Activated T-cell treated with anti-CD3 and anti-CD28 coated beads, Interleukin-2, amount 50 U/mL, for 72 hours (primary cell): ENCODE measurements around the gene APOC4. TPM values are rescaled to one million over a fixed set of nuclear protein-coding genes. Genes with fewer than 3 reads are reported as not detected.
"Not testable (repeated sequence)": the region's sequence is repeated elsewhere in the genome, so short reads cannot be mapped to it uniquely, and the experiment has no call there.

Source experiments
- ATAC-seq, 2 donors: fragments of 150-1000 bp; cut with Tn5 transposase; replicated peaks in 1 of 2; 2 replicates each; pipeline ENCODE4 v1.10.0; 2021; ENCODE audit warnings: moderate library complexity in 2 of 2, mild to moderate bottlenecking in 1 of 2
- DNase-seq, 2 donors: peaks; one replicate each; pipeline ENCODE4 v3.0.0; 2021 to 2022; ENCODE audit warnings: mixed read lengths in 1 of 2
- H3K27ac Mint-ChIP-seq: one replicate; pipeline ENCODE4 v1.8.0; 2022; ENCODE audit warnings: mild to moderate bottlenecking, moderate library complexity, mixed read lengths
- H3K27me3 Mint-ChIP-seq: one replicate; pipeline ENCODE4 v1.8.0; 2022; ENCODE audit warnings: low read depth, mixed read lengths
- H3K36me3 Mint-ChIP-seq, 2 donors: one replicate each; pipeline ENCODE4 v1.8.0; 2022; ENCODE audit warnings: mixed read lengths in 2 of 2, mild to moderate bottlenecking in 1 of 2; ENCODE audit not compliant: insufficient read depth in 2 of 2
- H3K4me1 Mint-ChIP-seq: one replicate; pipeline ENCODE4 v1.8.0; 2022; ENCODE audit warnings: low read depth, mixed read lengths
- H3K4me3 Mint-ChIP-seq, 2 donors: one replicate each; pipeline ENCODE4 v1.8.0; 2022; ENCODE audit warnings: mild to moderate bottlenecking in 2 of 2, mixed read lengths in 2 of 2, moderate library complexity in 2 of 2
- H3K9me3 Mint-ChIP-seq, 2 donors: one replicate each; pipeline ENCODE4 v1.8.0; 2022; ENCODE audit warnings: mixed read lengths in 2 of 2
- total RNA-seq, 2 donors: library from RNA; stranded (reverse); gene quantifications; one replicate each; pipeline ENCODE4 v1.2.3, GENCODE V29; 2022

The APOC4 gene
- total RNA-seq, 2 donors from 2014 or later, result not detected

DNA sequence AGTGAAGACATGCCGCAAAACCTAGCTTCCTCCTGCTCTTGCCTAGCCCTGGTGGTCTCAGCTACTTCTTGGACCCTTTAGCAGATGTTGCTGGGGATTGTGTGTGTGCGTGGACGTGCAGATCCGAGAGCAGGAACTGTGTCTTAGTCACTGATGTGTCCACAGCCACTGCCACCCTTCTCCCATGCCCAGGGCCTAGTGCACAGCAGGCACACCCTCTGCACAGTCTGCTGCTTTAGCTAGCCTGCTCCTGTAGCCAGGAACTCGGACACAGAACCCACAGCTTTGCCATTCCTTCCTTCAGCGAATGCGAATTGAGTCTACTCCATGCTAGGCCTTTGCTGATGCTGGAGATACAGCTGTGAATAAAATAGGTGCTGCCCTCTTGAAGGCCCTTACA lies 15.5 kb downstream of the APOC4 start:
- ATAC-seq (no peak), DNase-seq (no peak)
- Mint-ChIP-seq H3K4me1 (peaks cover 58% of the 10 kb centered on the region), H3K27me3 (no peaks in the 10 kb centered on the region), H3K4me3 (peak overlapping the region; percentile 88 to 96), H3K27ac (peak overlapping the region; percentile 92), H3K36me3 (peaks cover 0 to 3% of the 10 kb centered on the region in 2 donors), H3K9me3 (no peaks in the 10 kb centered on the region)

DNA sequence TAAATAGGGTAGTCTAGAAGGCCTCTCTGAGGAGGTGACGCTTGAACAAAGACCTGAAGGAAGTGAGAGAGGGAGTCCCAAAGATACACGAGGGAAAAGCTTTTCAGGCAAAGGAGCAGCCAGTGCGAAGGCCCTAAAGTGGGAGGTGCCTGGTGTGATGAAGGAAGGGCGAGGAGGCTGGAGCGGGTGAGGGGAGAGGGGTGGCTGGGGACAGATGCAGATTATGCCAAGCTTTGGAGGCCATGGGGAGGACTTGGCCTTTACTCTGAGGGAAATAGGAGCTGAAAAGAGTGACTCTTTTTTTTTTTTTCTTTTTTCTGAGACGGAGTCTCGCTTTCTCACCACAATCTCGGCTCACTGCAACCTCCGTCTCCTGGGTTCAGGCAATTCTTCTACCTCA lies 16.1 kb downstream of the APOC4 start:
- Mint-ChIP-seq H3K4me1 (peaks cover 58% of the 10 kb centered on the region), H3K36me3 (peaks cover 0 to 4% of the 10 kb centered on the region in 2 donors), H3K27ac (no peak overlapping the region), H3K4me3 (no peak overlapping the region), H3K27me3 (no peaks in the 10 kb centered on the region), H3K9me3 (no peaks in the 10 kb centered on the region)
- no peak for ATAC-seq
- DNase-seq, result no peak

DNA sequence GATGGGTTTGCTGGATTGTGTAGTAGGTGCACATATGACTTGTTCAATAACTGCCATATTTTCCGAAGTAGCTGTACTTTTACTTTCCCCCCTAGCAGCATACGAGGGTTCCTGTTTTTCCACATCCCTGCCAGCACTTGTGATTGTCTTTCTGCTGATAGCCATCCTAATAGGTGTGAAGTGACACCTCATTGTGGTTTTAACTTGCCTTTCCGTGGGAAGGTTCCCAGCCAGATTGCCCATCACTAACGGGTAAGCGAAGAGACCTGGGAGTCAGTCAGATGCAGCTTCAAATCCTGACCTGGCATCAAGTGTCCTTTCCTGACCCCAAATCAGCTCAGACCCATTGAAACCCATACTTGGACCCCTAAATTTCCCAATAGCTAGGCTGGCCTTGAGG lies 17.7 kb downstream of the APOC4 start:
- Mint-ChIP-seq H3K27ac (peak overlapping the region; percentile 55), H3K4me1 (peaks cover 45% of the 10 kb centered on the region), H3K9me3 (no peaks in the 10 kb centered on the region), H3K4me3 (no peak overlapping the region), H3K36me3 (peaks cover 0 to 7% of the 10 kb centered on the region in 2 donors), H3K27me3 (no peaks in the 10 kb centered on the region)
- DNase-seq (no peak), ATAC-seq (no peak)

DNA sequence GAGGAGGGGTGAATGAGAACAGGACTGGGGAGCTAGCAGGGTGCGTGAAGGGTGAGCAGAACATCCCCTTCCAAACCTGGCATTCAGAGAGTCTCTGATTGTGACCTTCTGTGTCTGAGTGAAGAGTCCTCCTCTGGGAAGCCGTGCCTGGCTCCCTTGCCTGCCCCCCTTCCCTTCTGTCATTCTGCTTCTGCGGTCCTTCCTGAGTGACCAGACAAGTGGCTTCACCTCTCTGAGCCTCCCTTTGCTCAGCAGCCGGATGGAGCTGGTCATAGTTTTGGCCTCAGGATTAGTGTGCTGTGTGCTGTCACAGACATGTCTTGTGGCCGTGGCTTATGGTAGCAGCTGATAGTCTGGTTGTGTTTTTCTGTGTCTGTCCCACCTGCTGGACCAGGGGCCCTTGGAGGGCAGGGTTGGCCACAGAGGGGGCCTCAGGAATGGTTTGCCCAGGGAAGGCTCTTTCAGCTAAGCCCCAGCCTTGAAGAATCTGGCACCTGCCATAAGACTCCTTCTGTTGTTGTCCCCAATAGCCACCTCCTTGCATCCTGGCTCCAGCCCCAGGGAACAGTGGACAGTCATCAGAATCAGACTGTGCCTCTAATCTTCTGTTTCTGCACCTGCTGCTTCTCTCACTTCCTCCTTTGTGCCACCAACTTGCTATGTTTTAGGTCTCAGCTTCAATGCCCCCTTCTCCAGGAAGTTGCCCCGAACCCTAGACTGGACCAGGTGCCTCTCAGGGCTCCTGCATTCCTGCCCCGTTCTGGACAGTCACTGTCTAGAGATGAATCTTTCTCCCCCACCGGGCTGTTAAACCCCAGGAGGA lies 19.1 kb downstream of the APOC4 start:
- Mint-ChIP-seq H3K4me1 (peaks cover 40% of the 10 kb centered on the region), H3K36me3 (peaks cover 0 to 12% of the 10 kb centered on the region in 2 donors), H3K27ac (peak overlapping the region; percentile 31)

DNA sequence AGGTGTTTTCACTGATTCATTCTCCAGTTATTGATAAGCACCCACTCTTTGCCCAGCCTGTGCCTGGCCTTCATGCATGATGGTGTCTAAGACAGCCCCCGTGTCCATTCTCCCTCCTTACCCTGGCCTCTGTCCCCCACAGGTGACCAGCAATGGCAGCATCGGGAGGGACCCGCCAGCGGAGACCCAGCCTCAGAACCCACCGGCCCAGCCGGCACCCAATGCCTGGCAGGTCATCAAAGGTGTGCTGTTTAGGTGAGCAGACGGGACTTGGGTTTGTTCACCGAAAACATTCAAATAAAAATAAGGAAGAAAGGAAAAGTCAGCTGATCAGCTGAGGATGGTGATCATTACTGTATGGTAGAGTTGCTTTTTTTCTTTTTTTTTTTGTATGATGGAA lies 19.8 kb downstream of the APOC4 start:
- no peak for ATAC-seq
- Mint-ChIP-seq H3K4me1 (peaks cover 33% of the 10 kb centered on the region), H3K4me3 (no peak overlapping the region), H3K27ac (no peak overlapping the region), H3K36me3 (peaks cover 0 to 12% of the 10 kb centered on the region in 2 donors), H3K9me3 (no peaks in the 10 kb centered on the region), H3K27me3 (no peaks in the 10 kb centered on the region)
- no peak for DNase-seq

More for the DNA sequence above, 19.1 kb downstream of the APOC4 start:
- Mint-ChIP-seq H3K4me3 (no peak overlapping the region), H3K9me3 (no peaks in the 10 kb centered on the region), H3K27me3 (no peaks in the 10 kb centered on the region)
- DNase-seq, result no peak
- no peak for ATAC-seq

DNA sequence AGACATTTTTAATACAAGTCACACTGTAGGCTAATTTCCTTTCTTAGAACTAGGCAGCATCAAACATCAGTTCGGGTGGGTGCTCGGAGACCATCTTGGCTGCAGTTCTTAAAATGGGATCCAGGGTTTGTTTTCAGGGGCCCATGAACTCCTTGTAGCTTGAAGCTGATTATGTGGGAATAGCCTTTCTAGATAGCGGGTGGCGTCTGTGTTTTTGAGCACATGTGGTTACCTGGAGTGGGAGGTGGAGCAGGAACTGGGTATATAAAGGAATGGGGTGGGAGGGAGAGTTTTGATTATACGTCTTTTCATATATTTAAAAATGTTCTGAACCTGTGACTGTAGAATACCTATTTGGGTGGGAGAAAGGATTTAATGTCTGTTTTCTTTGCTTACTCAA lies 26.1 kb downstream of the APOC4 start:
- ATAC-seq (no peak), DNase-seq (no peak)
- Mint-ChIP-seq H3K27ac (peak overlapping the region; percentile 79), H3K4me1 (no peaks in the 10 kb centered on the region), H3K36me3 (peaks cover 0 to 8% of the 10 kb centered on the region in 2 donors), H3K27me3 (no peaks in the 10 kb centered on the region), H3K9me3 (no peaks in the 10 kb centered on the region), H3K4me3 (no peak overlapping the region)

DNA sequence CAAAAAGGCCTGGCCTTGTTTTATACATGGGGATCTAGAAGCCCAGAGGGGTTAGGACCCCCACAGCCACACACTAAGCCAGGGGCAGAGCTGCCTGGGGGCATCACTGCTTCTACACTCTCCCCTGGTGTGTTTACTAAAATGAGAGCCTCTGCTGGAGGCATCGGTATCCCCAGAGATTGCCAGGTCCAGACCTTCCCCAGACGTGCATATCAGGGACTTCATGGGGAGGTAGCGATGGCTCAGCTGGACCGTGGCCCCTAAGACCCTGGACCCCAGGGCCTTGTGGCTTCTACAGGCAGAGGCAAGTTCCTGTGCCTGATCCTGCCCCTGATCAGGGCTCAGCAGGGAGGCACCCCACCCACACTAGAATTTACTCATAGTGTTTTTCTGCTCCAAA lies 26.6 kb downstream of the APOC4 start:
- no peak overlapping the region for H3K4me3 Mint-ChIP-seq
- DNase-seq (no peak), ATAC-seq (no peak)
- H3K9me3 Mint-ChIP-seq, result no peaks in the 10 kb centered on the region
- no peaks in the 10 kb centered on the region for H3K4me1 Mint-ChIP-seq
- H3K36me3 Mint-ChIP-seq, result peaks cover 0 to 8% of the 10 kb centered on the region in 2 donors
- no peak overlapping the region for H3K27ac Mint-ChIP-seq
- no peaks in the 10 kb centered on the region for H3K27me3 Mint-ChIP-seq

DNA sequence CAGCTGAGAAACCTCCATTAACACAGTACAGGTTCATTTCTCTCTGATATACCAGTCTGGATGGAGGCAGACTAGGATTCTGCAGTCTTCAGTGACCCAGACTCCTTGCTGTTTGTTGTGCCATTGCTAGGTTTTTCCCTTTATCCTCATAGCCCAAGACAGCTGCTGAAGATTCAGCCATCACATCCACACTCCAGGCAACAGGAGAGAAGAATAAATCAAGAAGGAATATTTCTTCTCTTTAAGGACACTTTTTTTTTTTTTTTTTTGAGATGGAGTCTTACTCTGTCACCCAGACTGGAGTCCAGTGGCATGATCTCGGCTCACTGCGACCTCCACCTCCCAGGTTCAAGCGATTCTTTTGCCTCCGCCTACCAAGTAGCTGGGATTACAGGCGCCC lies 27.4 kb downstream of the APOC4 start:
- DNase-seq, result no peak
- Mint-ChIP-seq H3K27ac (no peak overlapping the region), H3K9me3 (no peaks in the 10 kb centered on the region), H3K4me3 (no peak overlapping the region), H3K4me1 (no peaks in the 10 kb centered on the region), H3K27me3 (no peaks in the 10 kb centered on the region), H3K36me3 (peaks cover 0 to 11% of the 10 kb centered on the region in 2 donors)
- ATAC-seq, result no peak

DNA sequence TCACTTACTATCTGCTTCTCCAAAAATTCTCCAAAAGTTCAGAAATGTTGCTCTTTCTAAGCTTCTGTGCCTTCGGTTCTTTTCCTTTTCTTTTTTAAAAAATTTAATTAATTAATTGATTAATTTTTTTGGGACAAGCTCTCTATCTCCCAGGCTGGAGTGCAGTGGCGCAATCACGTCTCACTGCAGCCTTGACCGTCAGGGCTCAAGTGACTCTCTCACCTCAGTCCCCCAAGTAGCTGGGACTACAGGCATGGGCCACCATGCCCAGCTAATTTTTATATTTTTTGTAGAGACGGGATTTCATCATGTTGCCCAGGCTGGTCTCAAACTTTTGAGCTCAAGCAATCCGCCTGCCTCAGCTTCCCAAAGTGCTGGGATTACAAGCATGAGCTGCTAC lies 29.4 kb downstream of the APOC4 start:
- not testable (repeated sequence) for H3K36me3 Mint-ChIP-seq, H3K9me3 Mint-ChIP-seq, DNase-seq, H3K4me3 Mint-ChIP-seq, H3K27ac Mint-ChIP-seq, H3K4me1 Mint-ChIP-seq, H3K27me3 Mint-ChIP-seq, ATAC-seq

DNA sequence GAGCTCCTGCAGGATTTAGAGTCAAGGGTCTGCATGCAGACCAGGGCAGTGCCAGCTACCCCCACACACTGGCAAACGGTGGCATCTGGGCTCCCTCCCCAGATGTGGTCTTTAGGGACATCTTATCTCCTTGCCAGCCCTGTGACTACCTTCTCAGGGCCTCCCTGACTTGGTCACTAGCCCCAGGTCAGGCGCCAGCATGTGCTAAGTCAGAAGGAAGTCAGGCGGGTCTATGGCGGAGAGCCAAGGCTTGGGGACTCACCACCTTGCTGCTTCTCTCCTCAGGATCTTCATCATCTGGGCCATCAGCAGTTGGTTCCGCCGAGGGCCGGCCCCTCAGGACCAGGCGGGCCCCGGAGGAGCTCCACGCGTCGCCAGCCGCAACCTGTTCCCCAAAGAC lies 30.8 kb downstream of the APOC4 start:
- no peaks in the 10 kb centered on the region for H3K27me3 Mint-ChIP-seq
- H3K36me3 Mint-ChIP-seq, result peaks cover 5 to 12% of the 10 kb centered on the region in 2 donors
- no peak overlapping the region for H3K27ac Mint-ChIP-seq
- no peak overlapping the region for H3K4me3 Mint-ChIP-seq
- DNase-seq (no peak), ATAC-seq (no peak)
- no peaks in the 10 kb centered on the region for H3K9me3 Mint-ChIP-seq
- no peaks in the 10 kb centered on the region for H3K4me1 Mint-ChIP-seq

DNA sequence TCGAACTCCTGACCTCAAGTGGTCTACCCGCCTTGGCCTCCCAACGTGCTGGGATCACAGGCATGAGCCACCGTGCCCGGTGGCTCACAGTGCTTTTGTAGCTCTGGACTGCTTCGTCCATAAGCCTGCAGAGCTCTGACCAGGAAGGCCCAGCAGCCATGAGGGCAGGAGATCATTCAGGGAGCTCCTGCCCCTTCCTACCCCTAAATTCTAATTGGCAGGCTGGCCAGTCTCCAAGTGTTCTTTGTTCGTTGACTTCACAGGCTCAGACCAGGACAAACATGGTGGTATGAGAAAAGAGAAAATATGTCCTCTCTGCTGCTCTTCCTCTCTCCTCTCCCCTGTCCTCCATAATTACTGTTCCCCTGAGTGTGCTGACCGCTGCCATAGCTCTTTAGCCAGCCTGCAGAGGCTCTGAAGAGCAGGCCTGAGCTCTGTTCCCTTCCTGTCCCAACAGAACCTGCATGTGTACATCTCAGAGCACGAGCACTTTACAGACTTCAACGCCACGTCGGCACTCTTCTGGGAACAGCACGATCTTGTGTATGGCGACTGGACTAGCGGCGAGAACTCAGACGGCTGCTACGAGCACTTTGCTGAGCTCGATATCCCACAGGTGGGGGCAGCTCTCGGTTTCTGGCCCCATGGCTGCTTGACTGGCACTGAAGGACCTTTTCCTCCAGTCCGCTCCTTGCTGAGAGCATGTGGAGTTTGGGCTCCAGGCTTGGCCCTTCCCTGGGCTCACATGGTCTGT lies 32.1 kb downstream of the APOC4 start:
- H3K4me1 Mint-ChIP-seq, result no peaks in the 10 kb centered on the region
- H3K27ac Mint-ChIP-seq, result no peak overlapping the region
- DNase-seq, result no peak
- ATAC-seq, result no peak
- no peak overlapping the region for H3K4me3 Mint-ChIP-seq
- H3K27me3 Mint-ChIP-seq, result no peaks in the 10 kb centered on the region
- peaks cover 5 to 14% of the 10 kb centered on the region in 2 donors for H3K36me3 Mint-ChIP-seq
- H3K9me3 Mint-ChIP-seq, result no peaks in the 10 kb centered on the region

DNA sequence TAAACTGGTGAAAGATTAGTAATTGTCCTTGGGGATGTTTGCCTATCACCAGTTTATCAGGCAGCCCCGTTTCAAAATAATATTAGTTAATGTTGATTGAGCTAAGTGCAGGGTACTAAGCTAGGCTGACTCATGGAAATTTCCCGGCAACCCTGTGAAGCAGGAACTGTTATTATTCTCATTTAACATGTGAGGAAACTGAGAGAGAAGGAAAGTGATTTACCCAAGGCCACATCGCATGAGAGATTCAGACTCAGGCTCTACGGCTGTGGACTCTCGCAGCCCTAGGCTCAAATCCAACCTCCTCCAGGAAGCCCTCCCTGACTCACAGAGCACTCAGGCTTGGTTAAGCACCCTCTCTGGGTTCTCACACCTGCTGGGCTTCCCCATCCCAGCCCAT lies 32.8 kb downstream of the APOC4 start:
- H3K36me3 Mint-ChIP-seq, result peaks cover 5 to 14% of the 10 kb centered on the region in 2 donors
- DNase-seq (no peak), ATAC-seq (peak in 1 of 2 donors; percentile 38)
- no peak overlapping the region for H3K4me3 Mint-ChIP-seq
- H3K27ac Mint-ChIP-seq, result no peak overlapping the region
- no peaks in the 10 kb centered on the region for H3K4me1 Mint-ChIP-seq
- H3K9me3 Mint-ChIP-seq, result no peaks in the 10 kb centered on the region
- H3K27me3 Mint-ChIP-seq, result no peaks in the 10 kb centered on the region

DNA sequence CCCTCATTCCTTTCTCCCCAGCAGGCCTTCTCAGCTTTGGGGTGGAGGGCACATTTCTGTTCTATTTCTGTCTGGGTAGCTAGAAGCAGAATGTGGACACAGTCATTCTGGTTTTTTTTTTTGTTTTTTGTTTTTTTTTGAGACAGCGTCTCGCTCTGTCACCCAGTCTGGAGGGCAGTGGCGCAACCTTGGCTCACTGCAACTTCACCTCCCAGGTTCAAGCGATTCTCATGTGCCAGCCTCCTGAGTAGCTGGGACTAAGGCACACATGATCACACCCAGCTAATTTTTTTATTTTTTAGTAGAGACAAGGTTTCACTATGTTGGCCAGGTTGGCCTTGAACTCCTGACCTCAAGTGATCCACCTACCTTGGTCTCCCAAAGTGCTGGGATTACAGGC lies 33.4 kb downstream of the APOC4 start:
- H3K27ac Mint-ChIP-seq, result no peak overlapping the region
- no peak for ATAC-seq

More for the DNA sequence above, 33.4 kb downstream of the APOC4 start:
- no peak for DNase-seq
- Mint-ChIP-seq H3K36me3 (peaks cover 5 to 14% of the 10 kb centered on the region in 2 donors), H3K4me1 (no peaks in the 10 kb centered on the region), H3K4me3 (no peak overlapping the region), H3K27me3 (no peaks in the 10 kb centered on the region), H3K9me3 (no peaks in the 10 kb centered on the region)
